OCI-LY7 (cell line): ENCODE measurements around the gene MNAT1. TPM values are rescaled to one million over a fixed set of nuclear protein-coding genes. Genes with fewer than 3 reads are reported as not detected.

Experiments
- BruUV-seq: library from RNA; stranded (reverse); fragments of 400-500 nt; replicated peaks from 2 replicates; lab custom pipeline; 2021; lab: Mats Ljungman, UMichigan
- CTCF ChIA-PET: fragments of 300-600 bp; sonication (Branson Sonifier 250); formaldehyde crosslinking; loops from one replicate; lab custom pipeline; 2022; ENCODE audit warnings: antibody characterized with exemption; ENCODE audit not compliant: unreplicated experiment; lab: Charles Lee
- POLR2A ChIA-PET: fragments of 300-600 bp; sonication (Branson Sonifier 250); formaldehyde crosslinking; loops from one replicate; lab custom pipeline; 2022; ENCODE audit warnings: antibody characterized with exemption; lab: Charles Lee
- DNase-seq: peaks from one replicate; pipeline ENCODE4 v3.0.0-alpha.2; 2015; ENCODE audit warnings: low spot score
- H2AFZ ChIP-seq: fragments of 200-600 bp; sonication (generic), shearing (Covaris generic); 2 replicates; pipeline ENCODE4 v1.6.1; 2014; ENCODE audit warnings: mild to moderate bottlenecking, antibody characterized with exemption, low read length, moderate library complexity
- H3K27ac ChIP-seq: fragments of 200-600 bp; sonication (generic); 2 replicates; pipeline ENCODE4 v1.5.1; 2014; ENCODE audit warnings: mixed run types, low read depth, mild to moderate bottlenecking, moderate library complexity, low read length, inconsistent platforms; ENCODE audit not compliant: poor library complexity, severe bottlenecking
- H3K36me3 ChIP-seq: fragments of 200-600 bp; sonication (generic); 2 replicates; pipeline ENCODE4 v1.6.1; 2014; ENCODE audit warnings: mild to moderate bottlenecking, antibody characterized with exemption, low read length, moderate library complexity, mixed read lengths; ENCODE audit not compliant: insufficient read depth
- H3K4me1 ChIP-seq: fragments of 200-600 bp; sonication (generic); 2 replicates; pipeline ENCODE4 v1.5.1; 2014; ENCODE audit warnings: mild to moderate bottlenecking, low read length; ENCODE audit not compliant: insufficient read depth, poor library complexity, severe bottlenecking
- H3K4me2 ChIP-seq: fragments of 200-600 bp; sonication (generic); 2 replicates; pipeline ENCODE4 v1.6.1; 2014; ENCODE audit warnings: mild to moderate bottlenecking, low read length
- H3K4me3 ChIP-seq: fragments of 200-600 bp; sonication (generic); 2 replicates; pipeline ENCODE4 v1.5.1; 2014; ENCODE audit warnings: mild to moderate bottlenecking, low read depth, low read length; ENCODE audit not compliant: poor library complexity, severe bottlenecking
- H3K79me2 ChIP-seq: fragments of 200-600 bp; sonication (generic); 2 replicates; pipeline ENCODE4 v1.6.1; 2016; ENCODE audit warnings: low read depth, mild to moderate bottlenecking, low read length, moderate library complexity, mixed read lengths; ENCODE audit not compliant: insufficient read depth
- H3K9me2 ChIP-seq: fragments of 200-600 bp; sonication (generic); 2 replicates; pipeline ENCODE4 v1.6.1; 2016; ENCODE audit warnings: mild to moderate bottlenecking, low read length, mixed read lengths; ENCODE audit not compliant: insufficient read depth
- H3K9me3 ChIP-seq: fragments of 200-600 bp; sonication (generic); 2 replicates; pipeline ENCODE4 v1.6.1; 2014; ENCODE audit warnings: mild to moderate bottlenecking, mixed run types, low read length, mixed read lengths
- H4K20me1 ChIP-seq: fragments of 200-600 bp; sonication (generic); 2 replicates; pipeline ENCODE4 v1.6.1; 2014; ENCODE audit warnings: mild to moderate bottlenecking, antibody characterized with exemption, low read length, moderate library complexity, mixed read lengths; ENCODE audit not compliant: insufficient read depth
- CTCF ChIP-seq: fragments of 200-600 bp; sonication (generic); conservative IDR thresholded peaks from 2 replicates; pipeline ENCODE4 v1.5.1; 2014; ENCODE audit warnings: mild to moderate bottlenecking, antibody characterized with exemption, low read length, moderate library complexity, mixed read lengths
- EZH2phosphoT487 ChIP-seq: fragments of 200-600 bp; sonication (generic); IDR thresholded peaks from 2 replicates; pipeline ENCODE4 v1.6.1; 2018; ENCODE audit warnings: low read depth, borderline replicate concordance, mild to moderate bottlenecking, mixed run types, antibody characterized with exemption, low read length, moderate library complexity, mixed read lengths
- intact Hi-C: fragments of 100-400 bp; cut with micrococcal nuclease; formaldehyde crosslinking; loops from one replicate; pipeline ENCODE4 v1.10.0; 2022; ENCODE audit not compliant: unreplicated experiment
- total RNA-seq, 2 experiments: library from RNA; depleted of rRNA in 1 of 2; stranded (reverse); fragments of >200 nt in 1 of 2; shearing (Covaris generic) in 1 of 2; gene quantifications; 2 replicates each; pipeline ENCODE4 v1.2.3, GENCODE V29; 2014 to 2022

MNAT1 gene
- total RNA-seq, 2 experiments from 2014 or later, result 58.5 to 60.9 TPM

GRCh38 chr14:60974090-60974651 is 239.6 kb downstream of the MNAT1 start:
- POLR2A ChIA-PET, result no interaction called here
- H4K20me1 ChIP-seq, result no peaks in the 10 kb centered on the region
- BruUV-seq, result no TSS peak
- no peak overlapping the region for H2AFZ ChIP-seq
- H3K4me3 ChIP-seq, result no peak overlapping the region
- H3K27ac ChIP-seq, result no peak overlapping the region
- H3K36me3 ChIP-seq, result peaks cover 57% of the 10 kb centered on the region
- H3K4me1 ChIP-seq, result peaks cover 9% of the 10 kb centered on the region
- H3K9me2 ChIP-seq, result no peaks in the 10 kb centered on the region
- no peak for DNase-seq
- CTCF ChIA-PET, result no interaction called here
- intact Hi-C loops, result no loop called here
- no peaks in the 10 kb centered on the region for H3K9me3 ChIP-seq
- TF ChIP-seq CTCF, result no peak
- no peak for TF ChIP-seq EZH2phosphoT487
- peaks cover 6% of the 10 kb centered on the region; the same call in 1 of the 2 replicates for H3K79me2 ChIP-seq
- H3K4me2 ChIP-seq, result no peak overlapping the region

GRCh38 chr14:60975551-60975950 is 241.0 kb downstream of the MNAT1 start:
- POLR2A ChIA-PET, result no interaction called here
- H3K4me3 ChIP-seq, result no peak overlapping the region
- peaks cover 21% of the 10 kb centered on the region for H3K4me1 ChIP-seq
- intact Hi-C loops, result no loop called here
- no peak overlapping the region for H3K4me2 ChIP-seq
- H3K9me2 ChIP-seq, result no peaks in the 10 kb centered on the region
- H3K79me2 ChIP-seq, result peaks cover 19% of the 10 kb centered on the region; the same call in 1 of the 2 replicates
- no peaks in the 10 kb centered on the region for H4K20me1 ChIP-seq
- H3K9me3 ChIP-seq, result no peaks in the 10 kb centered on the region
- CTCF ChIA-PET, result no interaction called here
- no peak overlapping the region for H3K27ac ChIP-seq
- TF ChIP-seq EZH2phosphoT487, result no peak
- no peak for TF ChIP-seq CTCF
- peaks cover 62% of the 10 kb centered on the region for H3K36me3 ChIP-seq
- no peak overlapping the region for H2AFZ ChIP-seq
- DNase-seq, result no peak
- BruUV-seq, result no TSS peak

GRCh38 chr14:60977847-60978246 is 243.3 kb downstream of the MNAT1 start:
- H3K79me2 ChIP-seq, result peaks cover 37% of the 10 kb centered on the region; the same call in 1 of the 2 replicates
- H3K27ac ChIP-seq, result no peak overlapping the region
- BruUV-seq, result no TSS peak
- DNase-seq, result no peak
- peaks cover 50% of the 10 kb centered on the region for H3K36me3 ChIP-seq
- H4K20me1 ChIP-seq, result no peaks in the 10 kb centered on the region
- CTCF ChIA-PET, result no interaction called here
- H3K9me3 ChIP-seq, result no peaks in the 10 kb centered on the region
- H3K4me1 ChIP-seq, result peaks cover 33% of the 10 kb centered on the region
- TF ChIP-seq EZH2phosphoT487 (no peak), CTCF (no peak)
- intact Hi-C loops, result no loop called here
- POLR2A ChIA-PET, result interaction anchor here (0.7 to 1.4 kb wide), 2 partner anchors 20 to 102 kb away, joined by 3 read pairs; no protein-coding TSS in a partner anchor
- no peak overlapping the region for H3K4me3 ChIP-seq
- no peaks in the 10 kb centered on the region for H3K9me2 ChIP-seq
- H3K4me2 ChIP-seq, result 0 out of 2 replicates have a peak overlapping the region, but pooled peaks have one; percentile 83
- no peak overlapping the region for H2AFZ ChIP-seq
